Suprapubic skin (tissue), 3 donors: ENCODE data around the gene TBC1D2B.

ENCODE experiments used
- CTCF ChIP-seq, 2 donors: fragments of 200-600 bp in 1 of 2; fragments of 450-650 bp in 1 of 2; sonication (generic) in 1 of 2; IDR thresholded peaks; one replicate each; pipeline ENCODE4 v1.5.1; 2016 to 2019; ENCODE audit warnings: antibody characterized with exemption in 2 of 2, mild to moderate bottlenecking in 1 of 2, moderate library complexity in 1 of 2
- EP300 ChIP-seq: sonication (generic); formaldehyde crosslinking; IDR thresholded peaks from one replicate; pipeline ENCODE4 v1.6.1; 2017; ENCODE audit warnings: antibody characterized with exemption

- TF ChIP-seq EP300 (no peak), CTCF (IDR thresholded peaks at IDR 0.05) (no peak)
Measured at GRCh38 chr15:78104566-78105475, 27.3 kb upstream of the TBC1D2B start.
